Lower lobe of right lung (tissue), 2 donors: Measurements from ENCODE around the gene SKOR1. TPM values are rescaled to one million over a fixed set of nuclear protein-coding genes. Genes with fewer than 3 reads are reported as not detected.

Source experiments
- ATAC-seq, 2 donors: fragments of 200-7000 bp; cut with Tn5 transposase; one replicate each; pipeline ENCODE4 v1.9.1; 2020 to 2022; ENCODE audit warnings: mild to moderate bottlenecking in 2 of 2, moderate library complexity in 2 of 2
- DNase-seq: peaks from one replicate; pipeline ENCODE4 v3.0.0-alpha.2; 2020
- H3K27ac ChIP-seq: fragments of 200-600 bp; one replicate; pipeline ENCODE4 v1.8.0; 2022
- H3K27me3 ChIP-seq: fragments of 200-600 bp; one replicate; pipeline ENCODE4 v1.8.0; 2022; ENCODE audit warnings: low read depth
- H3K36me3 ChIP-seq: fragments of 200-600 bp; one replicate; pipeline ENCODE4 v1.8.0; 2022; ENCODE audit warnings: mild to moderate bottlenecking
- H3K4me1 ChIP-seq: fragments of 200-600 bp; one replicate; pipeline ENCODE4 v1.8.0; 2022
- H3K4me3 ChIP-seq: fragments of 200-600 bp; one replicate; pipeline ENCODE4 v1.8.0; 2022; ENCODE audit warnings: mild to moderate bottlenecking
- H3K9me3 ChIP-seq: fragments of 200-600 bp; one replicate; pipeline ENCODE4 v1.8.0; 2022
- CTCF ChIP-seq: fragments of 200-600 bp; IDR thresholded peaks from one replicate; pipeline ENCODE4 v1.8.0; 2022; ENCODE audit warnings: antibody characterized with exemption, mild to moderate bottlenecking
- intact Hi-C: fragments of 100-400 bp; cut with DNase I; formaldehyde crosslinking; loops from one replicate; pipeline ENCODE4 v1.11.0; 2022
- total RNA-seq: library from RNA; stranded (reverse); fragmentation: NEBNext Ultra II Directional; extraction: Animal tissue kit (Norgen Biotek cat#: 25700); gene quantifications from one replicate; pipeline ENCODE4 v1.2.1, GENCODE V29; 2021
- donor health status: DM: no; HTN: yes; CAD: no; lungs with severe emphysema.

SKOR1 gene
- total RNA-seq, 1 donor from 2014 or later: 0.41 TPM

- ATAC-seq: no peak
- TF ChIP-seq CTCF: no peak
- intact Hi-C loops: no loop called here
Observed at GRCh38 chr15:67786646-67787045, 38.7 kb upstream of the SKOR1 start.

GRCh38 chr15:67788986-67789385, 36.3 kb upstream of the SKOR1 start:
- no peak for TF ChIP-seq CTCF
- Histone ChIP-seq H3K4me1 (no peaks in the 10 kb centered on the region), H3K36me3 (no peaks in the 10 kb centered on the region), H3K27me3 (no peaks in the 10 kb centered on the region), H3K4me3 (no peak overlapping the region), H3K9me3 (no peaks in the 10 kb centered on the region), H3K27ac (no peak overlapping the region)
- ATAC-seq (no peak), DNase-seq (no peak)
- intact Hi-C loops: no loop called here

More at GRCh38 chr15:67786646-67787045, 38.7 kb upstream of the SKOR1 start:
- H3K4me3 ChIP-seq: no peak overlapping the region
- H3K27ac ChIP-seq: no peak overlapping the region
- no peak for DNase-seq
- no peaks in the 10 kb centered on the region for H3K4me1 ChIP-seq
- H3K36me3 ChIP-seq: no peaks in the 10 kb centered on the region
- no peaks in the 10 kb centered on the region for H3K9me3 ChIP-seq
- H3K27me3 ChIP-seq: no peaks in the 10 kb centered on the region

GRCh38 chr15:67790610-67791319, 34.5 kb upstream of the SKOR1 start:
- no peak overlapping the region for H3K27ac ChIP-seq
- no peak overlapping the region for H3K4me3 ChIP-seq
- H3K4me1 ChIP-seq: no peaks in the 10 kb centered on the region
- peaks cover 13% of the 10 kb centered on the region for H3K9me3 ChIP-seq
- TF ChIP-seq CTCF: no peak
- no peak for ATAC-seq
- intact Hi-C loops: no loop called here
- H3K27me3 ChIP-seq: no peaks in the 10 kb centered on the region
- DNase-seq: no peak
- H3K36me3 ChIP-seq: no peaks in the 10 kb centered on the region

GRCh38 chr15:67792250-67792942, 32.9 kb upstream of the SKOR1 start:
- no peak overlapping the region for H3K4me3 ChIP-seq
- no peaks in the 10 kb centered on the region for H3K36me3 ChIP-seq
- ATAC-seq (no peak), DNase-seq (no peak)
- no peak overlapping the region for H3K27ac ChIP-seq
- TF ChIP-seq CTCF: no peak
- H3K27me3 ChIP-seq: no peaks in the 10 kb centered on the region
- no peaks in the 10 kb centered on the region for H3K4me1 ChIP-seq
- intact Hi-C loops: no loop called here
- H3K9me3 ChIP-seq: peaks cover 13% of the 10 kb centered on the region

- intact Hi-C loops: no loop called here
- TF ChIP-seq CTCF: no peak
- H3K4me1 ChIP-seq: no peaks in the 10 kb centered on the region
- ATAC-seq (no peak), DNase-seq (no peak)
- no peak overlapping the region for H3K27ac ChIP-seq
- H3K27me3 ChIP-seq: no peaks in the 10 kb centered on the region
- no peak overlapping the region for H3K4me3 ChIP-seq
- H3K36me3 ChIP-seq: no peaks in the 10 kb centered on the region
- peaks cover 13% of the 10 kb centered on the region for H3K9me3 ChIP-seq
Observed at GRCh38 chr15:67794832-67795574, 30.3 kb upstream of the SKOR1 start.
